ENCODE data around the gene GAS7. TPM values are rescaled to one million over a fixed set of nuclear protein-coding genes. Genes with fewer than 3 reads are reported as not detected.

GAS7 gene
- total and polyA plus RNA-seq, 9 donors, result 7.1 to 48.0 (median 24.2) TPM

GRCh38 chr17:9899280-9900043, 298.9 kb downstream of the GAS7 start:
- DNase-seq, result peak in 4 of 5 donors; percentile 31 to 66 (median 52)
- intact Hi-C loops (cut with DNase I), result loop anchor here in 2 of 4 donors (10.0 kb wide), 2 partner anchors 105 to 145 kb away; partner anchors contain the start of gene DHRS7C (in 1 of the 2)
- 66 to 68% (median 66%) methylated on average over 21 of the region's 21 CpGs for WGBS, 3 donors
- TF ChIP-seq POLR2A (IDR thresholded peaks at IDR 0.05) (no peak), EP300 (IDR thresholded peaks at IDR 0.05) (no peak), CTCF (IDR thresholded peaks at IDR 0.05) (no peak)
- Histone ChIP-seq H3K27me3 (no peaks in the 10 kb centered on the region), H3K9me3 (no peaks in the 10 kb centered on the region), H3K36me3 (no peaks in the 10 kb centered on the region), H3K27ac (no peak overlapping the region), H3K4me1 (ENCODE audit: insufficient read depth) (peaks cover 7% of the 10 kb centered on the region), H3K4me3 (no peak overlapping the region)

- Histone ChIP-seq H3K36me3 (no peaks in the 10 kb centered on the region), H3K4me3 (no peak overlapping the region), H3K27me3 (no peaks in the 10 kb centered on the region), H3K4me1 (ENCODE audit: insufficient read depth) (peaks cover 7% of the 10 kb centered on the region), H3K9me3 (no peaks in the 10 kb centered on the region), H3K27ac (no peak overlapping the region)
- WGBS, 3 donors, result 97 to 99% (median 98%) methylated on average over 8 of the region's 8 CpGs
- no peak for TF ChIP-seq POLR2A (IDR thresholded peaks at IDR 0.05)
- no peak for TF ChIP-seq CTCF (IDR thresholded peaks at IDR 0.05)
- no peak for TF ChIP-seq EP300 (IDR thresholded peaks at IDR 0.05)
- DNase-seq, result no peak
- intact Hi-C loops (cut with DNase I), result loop anchor here in 2 of 4 donors (10.0 kb wide), 2 partner anchors 104 to 144 kb away; partner anchors contain the start of gene DHRS7C (in 1 of the 2)
These were observed 299.6 kb downstream of the GAS7 start for GRCh38 chr17:9898812-9899211.

- Histone ChIP-seq H3K9me3 (no peaks in the 10 kb centered on the region), H3K27me3 (no peaks in the 10 kb centered on the region), H3K27ac (no peak overlapping the region), H3K4me3 (no peak overlapping the region), H3K36me3 (no peaks in the 10 kb centered on the region), H3K4me1 (ENCODE audit: insufficient read depth) (peaks cover 7% of the 10 kb centered on the region)
- intact Hi-C loops (cut with DNase I), result loop anchor here in 2 of 4 donors (10.0 kb wide), 2 partner anchors 103 to 143 kb away; partner anchors contain the start of gene DHRS7C (in 1 of the 2)
- 85 to 91% (median 90%) methylated on average over 13 of the region's 13 CpGs for WGBS, 3 donors
- no peak for TF ChIP-seq EP300 (IDR thresholded peaks at IDR 0.05)
- no peak for TF ChIP-seq POLR2A (IDR thresholded peaks at IDR 0.05)
- no peak for TF ChIP-seq CTCF (IDR thresholded peaks at IDR 0.05)
- DNase-seq, result no peak
These were observed 300.9 kb downstream of the GAS7 start for GRCh38 chr17:9897372-9897968.

- TF ChIP-seq POLR2A (IDR thresholded peaks at IDR 0.05), result no peak
- no peak for TF ChIP-seq EP300 (IDR thresholded peaks at IDR 0.05)
- no peak for TF ChIP-seq CTCF (IDR thresholded peaks at IDR 0.05)
- H3K36me3 ChIP-seq, result no peaks in the 10 kb centered on the region
- H3K9me3 ChIP-seq, result no peaks in the 10 kb centered on the region
- H3K4me3 ChIP-seq, result no peak overlapping the region
- no peak for DNase-seq
- no peaks in the 10 kb centered on the region for H3K27me3 ChIP-seq
- H3K27ac ChIP-seq, result no peak overlapping the region
- H3K4me1 ChIP-seq (ENCODE audit: insufficient read depth), result peaks cover 7% of the 10 kb centered on the region
- intact Hi-C loops (cut with DNase I), result loop anchor here in 2 of 4 donors (10.0 kb wide), 2 partner anchors 101 to 141 kb away; partner anchors contain the start of gene DHRS7C (in 1 of the 2)
These were observed 302.5 kb downstream of the GAS7 start for GRCh38 chr17:9895923-9896322.
